ENCODE measurements around the gene CHRM1. TPM values are rescaled to one million over a fixed set of nuclear protein-coding genes. Genes with fewer than 3 reads are reported as not detected.

CHRM1 gene
- polyA plus RNA-seq, 3 donors, result not detected

DNA sequence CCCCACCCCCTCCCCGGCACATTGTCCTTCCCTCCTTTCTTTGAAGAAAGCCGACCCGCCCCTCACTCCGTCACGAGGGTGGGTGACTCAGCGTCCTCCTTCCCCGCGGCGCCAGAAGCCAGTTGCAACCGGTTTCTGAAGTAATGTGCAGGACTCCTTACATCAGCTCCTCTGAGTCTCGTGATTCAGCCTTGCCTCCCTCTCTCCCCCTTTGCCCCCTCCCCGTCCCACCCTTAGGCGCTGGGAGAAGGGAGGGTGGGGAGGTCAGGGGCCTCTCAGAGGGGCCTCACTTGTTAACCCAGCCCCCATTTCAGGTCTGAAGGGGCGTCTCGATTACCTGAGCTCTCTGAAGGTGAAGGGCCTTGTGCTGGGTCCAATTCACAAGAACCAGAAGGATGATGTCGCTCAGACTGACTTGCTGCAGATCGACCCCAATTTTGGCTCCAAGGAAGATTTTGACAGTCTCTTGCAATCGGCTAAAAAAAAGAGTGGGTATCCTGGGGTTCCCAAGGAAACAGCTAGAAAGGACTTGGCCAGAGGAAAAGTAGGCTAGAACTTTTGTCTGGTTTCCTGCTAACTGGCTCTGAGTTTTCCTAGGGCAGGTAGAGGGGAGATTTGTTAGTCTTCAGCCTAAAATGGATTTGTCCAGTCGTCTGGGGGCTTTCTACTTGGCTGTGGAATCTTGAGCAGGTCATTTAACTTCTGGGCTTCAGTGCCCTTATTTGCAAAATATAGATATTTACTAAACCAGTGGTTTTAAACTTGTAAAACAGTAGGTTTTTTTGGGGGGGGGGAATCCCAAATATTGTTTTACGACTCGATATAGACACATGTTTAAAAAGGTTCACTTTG lies 39.4 kb downstream of the CHRM1 start:
- peaks cover 44 to 48% of the 10 kb centered on the region in 2 donors for H3K36me3 Mint-ChIP-seq
- peaks cover 31 to 41% of the 10 kb centered on the region in 2 donors for H3K4me1 ChIP-seq (ENCODE audit: control insufficient read depth in 1 of 2, insufficient read depth in 2 of 2, low read length in 2 of 2)
- H3K4me3 ChIP-seq (replicated peaks in 1 of 3; ENCODE audit: low read depth in 2 of 3, low read length in 3 of 3), result peak overlapping the region; percentile 93 to 97 (median 95)
- peaks cover 46% of the 10 kb centered on the region for H4K20me1 ChIP-seq (ENCODE audit: insufficient read depth, low read length)
- peak overlapping the region; percentile 100 for H3K27ac ChIP-seq (ENCODE audit: low read depth in 1 of 2, low read length in 2 of 2)
- peaks cover 37% of the 10 kb centered on the region for H3K4me1 Mint-ChIP-seq
- under 1% methylated on average over 14 of the region's 21 CpGs for WGBS (ENCODE audit: insufficient coverage)
- peak overlapping the region; percentile 92 for H3K4me2 ChIP-seq (replicated peaks; ENCODE audit: extremely low read depth, low read length, poor library complexity, severe bottlenecking)
- H3K27me3 Mint-ChIP-seq (ENCODE audit: low read depth in 3 of 3), result peaks cover 0 to 4% (median 3%) of the 10 kb centered on the region in 3 donors
- no peaks in the 10 kb centered on the region for H3K9me3 ChIP-seq (replicated peaks in 1 of 2; ENCODE audit: control insufficient read depth in 1 of 2, insufficient read depth in 1 of 2, low read length in 2 of 2)
- peaks cover 0 to 3% (median 0%) of the 10 kb centered on the region in 7 donors for H3K9me3 Mint-ChIP-seq
- peak overlapping the region; percentile 99 for H3K9ac ChIP-seq (ENCODE audit: insufficient read depth, low read length, poor library complexity, severe bottlenecking)
- peaks cover 62% of the 10 kb centered on the region for H3K79me2 ChIP-seq (ENCODE audit: insufficient read depth, low read length)
- peak overlapping the region; percentile 98 to 100 (median 99) for H3K27ac Mint-ChIP-seq
- DNase-seq, result peak; percentile 96 to 99 (median 97)
- peak overlapping the region; percentile 100 for H3K4me3 Mint-ChIP-seq
- H3K27me3 ChIP-seq (ENCODE audit: control insufficient read depth in 2 of 2, insufficient read depth in 2 of 2, low read length in 2 of 2), result no peaks in the 10 kb centered on the region
- intact Hi-C loops (cut with micrococcal nuclease), result loop anchor here in 1 of 2 donors (2.0 kb wide), 1 partner anchor 41 kb away; no protein-coding TSS in a partner anchor
- TF ChIP-seq, protein P1, sequence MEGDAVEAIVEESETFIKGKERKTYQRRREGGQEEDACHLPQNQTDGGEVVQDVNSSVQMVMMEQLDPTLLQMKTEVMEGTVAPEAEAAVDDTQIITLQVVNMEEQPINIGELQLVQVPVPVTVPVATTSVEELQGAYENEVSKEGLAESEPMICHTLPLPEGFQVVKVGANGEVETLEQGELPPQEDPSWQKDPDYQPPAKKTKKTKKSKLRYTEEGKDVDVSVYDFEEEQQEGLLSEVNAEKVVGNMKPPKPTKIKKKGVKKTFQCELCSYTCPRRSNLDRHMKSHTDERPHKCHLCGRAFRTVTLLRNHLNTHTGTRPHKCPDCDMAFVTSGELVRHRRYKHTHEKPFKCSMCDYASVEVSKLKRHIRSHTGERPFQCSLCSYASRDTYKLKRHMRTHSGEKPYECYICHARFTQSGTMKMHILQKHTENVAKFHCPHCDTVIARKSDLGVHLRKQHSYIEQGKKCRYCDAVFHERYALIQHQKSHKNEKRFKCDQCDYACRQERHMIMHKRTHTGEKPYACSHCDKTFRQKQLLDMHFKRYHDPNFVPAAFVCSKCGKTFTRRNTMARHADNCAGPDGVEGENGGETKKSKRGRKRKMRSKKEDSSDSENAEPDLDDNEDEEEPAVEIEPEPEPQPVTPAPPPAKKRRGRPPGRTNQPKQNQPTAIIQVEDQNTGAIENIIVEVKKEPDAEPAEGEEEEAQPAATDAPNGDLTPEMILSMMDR (IDR thresholded peaks at IDR 0.05), result peak; percentile 18
- peak overlapping the region; percentile 95 for H2AFZ ChIP-seq (ENCODE audit: insufficient read depth, low read depth, low read length, poor library complexity, severe bottlenecking)
- H3K36me3 ChIP-seq (replicated peaks in 1 of 2; ENCODE audit: control insufficient read depth in 1 of 2, insufficient read depth in 2 of 2, low read length in 2 of 2), result peaks cover 41 to 43% of the 10 kb centered on the region in 2 donors

DNA sequence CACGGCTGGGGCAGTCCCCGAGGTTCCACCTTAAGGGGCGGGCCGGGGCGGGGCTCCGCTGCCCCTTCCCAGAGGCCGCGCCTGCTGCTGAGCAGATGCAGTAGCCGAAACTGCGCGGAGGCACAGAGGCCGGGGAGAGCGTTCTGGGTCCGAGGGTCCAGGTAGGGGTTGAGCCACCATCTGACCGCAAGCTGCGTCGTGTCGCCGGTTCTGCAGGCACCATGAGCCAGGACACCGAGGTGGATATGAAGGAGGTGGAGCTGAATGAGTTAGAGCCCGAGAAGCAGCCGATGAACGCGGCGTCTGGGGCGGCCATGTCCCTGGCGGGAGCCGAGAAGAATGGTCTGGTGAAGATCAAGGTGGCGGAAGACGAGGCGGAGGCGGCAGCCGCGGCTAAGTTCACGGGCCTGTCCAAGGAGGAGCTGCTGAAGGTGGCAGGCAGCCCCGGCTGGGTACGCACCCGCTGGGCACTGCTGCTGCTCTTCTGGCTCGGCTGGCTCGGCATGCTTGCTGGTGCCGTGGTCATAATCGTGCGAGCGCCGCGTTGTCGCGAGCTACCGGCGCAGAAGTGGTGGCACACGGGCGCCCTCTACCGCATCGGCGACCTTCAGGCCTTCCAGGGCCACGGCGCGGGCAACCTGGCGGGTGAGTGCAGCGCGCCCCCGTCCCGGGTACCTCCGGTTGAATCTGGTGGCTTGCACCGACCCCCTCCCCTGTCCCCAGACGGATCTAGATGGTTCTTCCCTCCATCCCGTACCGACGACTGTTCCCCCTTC lies 40.2 kb downstream of the CHRM1 start, which contains the start of gene SLC3A2:
TSS of gene SLC3A2 (plus strand) at position 94 of the 776 bp plus-strand sequence. CDS start at position 222, 128 bp downstream.
- intact Hi-C loops (cut with micrococcal nuclease), result loop anchor here in 1 of 2 donors (2.0 kb wide), 1 partner anchor 40 kb away; no protein-coding TSS in a partner anchor

More for the DNA sequence above, 40.2 kb downstream of the CHRM1 start, which contains the start of gene SLC3A2:
- Mint-ChIP-seq H3K27me3 (ENCODE audit: low read depth in 3 of 3) (peaks cover 0 to 4% (median 3%) of the 10 kb centered on the region in 3 donors), H3K4me3 (peak within 1 kb of the TSS; percentile 100), H3K9me3 (peaks cover 0 to 3% (median 0%) of the 10 kb centered on the region in 7 donors), H3K27ac (peak within 1 kb of the TSS; percentile 98 to 100 (median 99)), H3K36me3 (peaks cover 36 to 39% of the 10 kb centered on the region in 2 donors), H3K4me1 (peaks cover 37% of the 10 kb centered on the region)
- H3K4me3 ChIP-seq (replicated peaks in 1 of 3; ENCODE audit: low read depth in 2 of 3, low read length in 3 of 3), result peak within 1 kb of the TSS; percentile 93 to 97 (median 95)
- H3K4me1 ChIP-seq (ENCODE audit: control insufficient read depth in 1 of 2, insufficient read depth in 2 of 2, low read length in 2 of 2), result peaks cover 31 to 41% of the 10 kb centered on the region in 2 donors
- H3K79me2 ChIP-seq (ENCODE audit: insufficient read depth, low read length), result peaks cover 61% of the 10 kb centered on the region
- peak within 1 kb of the TSS; percentile 99 for H3K9ac ChIP-seq (ENCODE audit: insufficient read depth, low read length, poor library complexity, severe bottlenecking)
- peak within 1 kb of the TSS; percentile 95 for H2AFZ ChIP-seq (ENCODE audit: insufficient read depth, low read depth, low read length, poor library complexity, severe bottlenecking)
- H3K27ac ChIP-seq (ENCODE audit: low read depth in 1 of 2, low read length in 2 of 2), result peak within 1 kb of the TSS; percentile 100
- peaks cover 33 to 35% of the 10 kb centered on the region in 2 donors for H3K36me3 ChIP-seq (replicated peaks in 1 of 2; ENCODE audit: control insufficient read depth in 1 of 2, insufficient read depth in 2 of 2, low read length in 2 of 2)
- peak; percentile 80 to 86 (median 83) for DNase-seq
- H4K20me1 ChIP-seq (ENCODE audit: insufficient read depth, low read length), result peaks cover 37% of the 10 kb centered on the region
- H3K9me3 ChIP-seq (replicated peaks in 1 of 2; ENCODE audit: control insufficient read depth in 1 of 2, insufficient read depth in 1 of 2, low read length in 2 of 2), result no peaks in the 10 kb centered on the region
- H3K4me2 ChIP-seq (replicated peaks; ENCODE audit: extremely low read depth, low read length, poor library complexity, severe bottlenecking), result peak within 1 kb of the TSS; percentile 92
- H3K27me3 ChIP-seq (ENCODE audit: control insufficient read depth in 2 of 2, insufficient read depth in 2 of 2, low read length in 2 of 2), result no peaks in the 10 kb centered on the region
- TF ChIP-seq, protein P1 (IDR thresholded peaks at IDR 0.05), result peak; percentile 85
- WGBS (ENCODE audit: insufficient coverage), result 0% methylated on average over 62 of the region's 69 CpGs

Data from CD14-positive monocyte (primary cell).